Measurements from ENCODE around the gene NPTX2.
"Not testable (repeated sequence)": the region's sequence is repeated elsewhere in the genome, so short reads cannot be mapped to it uniquely, and the experiment has no call there.

Gene NPTX2, protein sequence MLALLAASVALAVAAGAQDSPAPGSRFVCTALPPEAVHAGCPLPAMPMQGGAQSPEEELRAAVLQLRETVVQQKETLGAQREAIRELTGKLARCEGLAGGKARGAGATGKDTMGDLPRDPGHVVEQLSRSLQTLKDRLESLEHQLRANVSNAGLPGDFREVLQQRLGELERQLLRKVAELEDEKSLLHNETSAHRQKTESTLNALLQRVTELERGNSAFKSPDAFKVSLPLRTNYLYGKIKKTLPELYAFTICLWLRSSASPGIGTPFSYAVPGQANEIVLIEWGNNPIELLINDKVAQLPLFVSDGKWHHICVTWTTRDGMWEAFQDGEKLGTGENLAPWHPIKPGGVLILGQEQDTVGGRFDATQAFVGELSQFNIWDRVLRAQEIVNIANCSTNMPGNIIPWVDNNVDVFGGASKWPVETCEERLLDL

GRCh38 chr7:98617051-98617959 is at the start of gene NPTX2:
Gene NPTX2, plus strand, starts transcription at chr7:98617285. Its CDS starts 177 bp downstream, at chr7:98617462.
- DNase-seq = peak; percentile 78

- no peak for DNase-seq
Measured at GRCh38 chr7:98567991-98568390, 49.1 kb upstream of the NPTX2 start.

GRCh38 chr7:98568891-98569290 is 48.2 kb upstream of the NPTX2 start:
- DNase-seq = no peak

GRCh38 chr7:98569691-98570337 is 47.3 kb upstream of the NPTX2 start:
- DNase-seq = no peak

DNA sequence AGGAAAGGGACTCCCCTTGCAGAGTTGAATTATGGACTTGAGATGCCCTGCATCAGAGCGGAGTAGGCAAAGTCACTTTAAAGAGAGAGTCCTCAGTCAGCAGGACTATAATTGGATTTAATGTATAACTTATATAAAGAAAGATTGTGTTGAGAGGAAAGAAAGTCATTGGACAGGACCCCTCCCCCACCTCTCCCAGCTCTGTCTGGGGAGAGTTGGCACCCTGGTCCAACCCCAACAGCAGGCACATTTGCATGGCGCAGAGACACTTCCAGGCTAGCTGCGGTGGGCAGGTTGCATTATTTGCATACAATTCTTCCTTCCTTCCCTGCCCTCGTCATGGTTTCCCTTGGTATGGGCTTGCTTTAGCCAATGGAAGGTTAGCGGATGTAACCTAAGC is 46.1 kb upstream of the NPTX2 start:
- no peak for DNase-seq

DNA sequence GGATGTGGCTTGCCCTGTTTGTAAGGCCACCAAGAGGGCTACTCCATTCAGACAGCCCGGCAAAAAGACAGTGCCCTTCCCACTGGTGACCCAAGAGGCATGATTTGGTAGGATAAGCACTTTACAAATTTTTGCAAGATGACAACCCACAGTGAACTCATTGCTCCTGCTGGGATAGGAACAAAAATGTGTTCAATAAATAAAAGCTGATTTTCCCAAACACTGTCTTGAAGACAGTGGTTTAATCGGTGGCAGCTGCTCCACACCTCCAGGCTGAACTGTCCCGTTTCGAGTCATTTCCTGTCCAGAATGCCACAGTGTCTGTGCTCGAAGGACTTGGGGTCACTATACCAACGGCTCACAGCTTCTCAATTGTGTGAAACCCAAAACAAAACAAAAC is 45.1 kb upstream of the NPTX2 start:
- DNase-seq = no peak

DNA sequence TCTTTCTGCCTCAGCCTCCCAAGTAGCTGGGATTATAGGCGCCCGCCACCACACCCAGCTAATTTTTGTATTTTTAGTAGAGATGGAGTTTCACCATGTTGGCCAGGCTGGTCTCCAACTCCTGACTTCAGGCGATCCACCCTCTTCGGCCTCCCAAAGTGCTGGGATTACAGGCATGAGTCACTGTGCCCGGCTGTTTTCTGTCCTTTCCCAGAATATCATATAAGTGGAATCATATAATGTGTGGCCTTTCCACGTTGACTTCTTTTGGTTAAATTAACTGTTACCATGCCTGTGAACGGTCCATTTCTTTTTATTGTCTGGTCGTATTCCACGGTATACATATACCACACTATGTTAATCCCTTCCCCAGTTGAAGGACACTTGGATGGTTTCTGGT is 44.4 kb upstream of the NPTX2 start:
- DNase-seq = not testable (repeated sequence)

GRCh38 chr7:98573816-98574215 is 43.3 kb upstream of the NPTX2 start:
- DNase-seq = no peak

DNA sequence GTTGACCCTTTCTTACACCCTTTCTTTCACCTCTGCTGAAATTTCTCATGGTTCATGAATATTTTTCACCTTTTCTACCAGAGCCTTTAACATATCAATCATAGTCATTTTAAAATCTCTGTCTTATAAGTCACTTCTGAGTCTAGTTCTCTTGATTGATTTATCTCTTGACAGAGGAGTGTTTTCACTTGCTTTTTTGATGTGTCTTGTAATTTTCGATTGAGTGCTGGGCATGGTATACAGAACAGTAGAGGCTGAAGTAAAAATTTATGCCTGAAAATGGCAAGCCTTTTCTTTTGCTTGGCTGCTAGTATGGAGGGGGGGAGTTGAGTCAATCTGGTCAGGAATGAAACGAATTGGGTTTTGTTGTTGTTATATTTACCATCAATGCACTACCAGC is 41.2 kb upstream of the NPTX2 start:
- DNase-seq = no peak

- DNase-seq = no peak
Measured at GRCh38 chr7:98584830-98585229, 32.3 kb upstream of the NPTX2 start.

- no peak for DNase-seq
Measured at GRCh38 chr7:98591926-98592325, 25.2 kb upstream of the NPTX2 start.

DNA sequence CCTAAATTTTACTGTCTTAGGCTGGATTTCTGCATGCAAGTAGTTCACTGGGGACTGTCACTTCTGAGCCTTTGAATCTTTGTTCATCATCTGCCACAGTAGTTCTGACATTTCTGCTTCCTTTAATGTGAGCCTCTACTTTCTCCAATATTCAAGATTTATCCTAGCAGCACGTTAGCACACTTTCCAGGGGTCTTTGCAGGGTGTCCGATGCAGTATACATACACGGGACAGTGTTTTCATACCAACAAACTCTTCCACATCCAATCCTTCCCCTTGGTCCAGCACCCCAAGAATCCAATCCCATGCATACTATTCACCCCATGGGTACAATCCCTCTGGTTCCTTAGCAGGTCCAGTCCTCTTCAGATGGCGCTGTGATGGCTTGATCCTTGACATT is 22.7 kb upstream of the NPTX2 start:
- DNase-seq = no peak

GRCh38 chr7:98594787-98595186 is 22.3 kb upstream of the NPTX2 start:
- DNase-seq = no peak

DNA sequence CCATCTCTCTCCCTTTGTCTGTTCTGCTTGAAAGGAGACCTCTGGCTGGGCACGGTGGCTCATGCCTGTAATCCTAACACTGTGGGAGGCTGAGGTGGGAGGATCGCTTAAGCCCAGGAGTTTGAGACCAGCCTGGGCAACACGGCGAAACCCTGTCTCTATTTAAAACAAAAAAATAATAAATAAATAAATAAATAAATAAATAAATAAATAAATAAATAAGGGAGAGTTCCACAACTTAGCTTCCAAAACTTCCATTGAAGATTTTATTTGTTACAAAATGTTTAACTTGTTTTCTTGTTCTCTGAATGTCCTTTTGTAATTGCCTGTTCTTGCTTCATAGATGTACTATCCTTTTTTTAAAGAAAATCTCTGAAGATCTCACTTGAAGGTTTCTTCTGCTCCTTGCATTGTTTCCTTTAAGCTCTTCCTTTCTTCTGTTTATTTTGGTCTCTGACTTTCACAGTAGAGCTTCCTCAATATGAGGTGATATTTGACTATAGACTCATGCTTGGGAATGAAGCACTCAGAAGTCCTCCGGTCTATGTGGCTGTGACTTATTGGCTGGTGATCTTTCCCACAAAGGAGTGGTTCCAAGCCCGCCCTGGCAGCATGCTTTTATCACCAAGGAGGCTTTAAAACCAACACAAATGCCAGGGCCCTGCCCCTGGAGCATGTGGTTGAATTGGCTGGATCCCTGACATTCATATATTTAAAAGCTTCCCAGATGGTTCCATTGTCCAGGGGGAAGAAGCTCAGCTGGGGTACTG is 18.1 kb upstream of the NPTX2 start:
- DNase-seq = no peak

- no peak for DNase-seq
Measured at GRCh38 chr7:98599886-98600285, 17.2 kb upstream of the NPTX2 start.

DNA sequence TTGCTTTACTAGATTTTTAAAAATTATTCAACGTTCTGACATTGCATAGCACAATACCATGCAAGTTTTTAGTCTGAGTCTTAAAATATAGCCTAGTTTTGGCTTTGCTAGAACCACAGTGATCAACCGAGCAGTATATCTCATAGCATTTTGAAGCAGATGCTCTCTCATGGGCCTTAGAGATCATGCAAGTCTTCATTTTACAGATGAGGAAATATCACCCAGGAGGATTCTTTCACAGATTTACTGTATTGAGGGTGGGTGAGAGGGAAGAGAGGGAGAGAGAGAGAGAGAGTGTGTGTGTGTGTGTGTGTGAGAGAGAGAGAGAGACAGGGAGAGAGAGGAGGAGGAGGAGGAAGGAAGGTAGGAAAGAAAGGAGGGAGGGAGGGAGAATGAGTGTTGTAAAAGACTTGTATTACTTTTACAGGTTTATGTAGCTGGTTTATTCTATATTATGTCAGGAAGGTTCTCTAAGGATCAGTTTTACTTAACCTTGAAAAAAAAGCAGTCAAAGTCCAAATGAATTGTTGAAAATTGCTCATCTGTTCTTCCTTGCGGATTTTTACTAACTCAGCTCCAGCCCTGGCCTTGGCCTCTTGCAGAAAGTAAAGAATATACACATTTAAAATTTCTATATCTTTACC is 14.2 kb upstream of the NPTX2 start:
- no peak for DNase-seq

- no peak for DNase-seq
Measured at GRCh38 chr7:98603399-98603788, 13.7 kb upstream of the NPTX2 start.

DNA sequence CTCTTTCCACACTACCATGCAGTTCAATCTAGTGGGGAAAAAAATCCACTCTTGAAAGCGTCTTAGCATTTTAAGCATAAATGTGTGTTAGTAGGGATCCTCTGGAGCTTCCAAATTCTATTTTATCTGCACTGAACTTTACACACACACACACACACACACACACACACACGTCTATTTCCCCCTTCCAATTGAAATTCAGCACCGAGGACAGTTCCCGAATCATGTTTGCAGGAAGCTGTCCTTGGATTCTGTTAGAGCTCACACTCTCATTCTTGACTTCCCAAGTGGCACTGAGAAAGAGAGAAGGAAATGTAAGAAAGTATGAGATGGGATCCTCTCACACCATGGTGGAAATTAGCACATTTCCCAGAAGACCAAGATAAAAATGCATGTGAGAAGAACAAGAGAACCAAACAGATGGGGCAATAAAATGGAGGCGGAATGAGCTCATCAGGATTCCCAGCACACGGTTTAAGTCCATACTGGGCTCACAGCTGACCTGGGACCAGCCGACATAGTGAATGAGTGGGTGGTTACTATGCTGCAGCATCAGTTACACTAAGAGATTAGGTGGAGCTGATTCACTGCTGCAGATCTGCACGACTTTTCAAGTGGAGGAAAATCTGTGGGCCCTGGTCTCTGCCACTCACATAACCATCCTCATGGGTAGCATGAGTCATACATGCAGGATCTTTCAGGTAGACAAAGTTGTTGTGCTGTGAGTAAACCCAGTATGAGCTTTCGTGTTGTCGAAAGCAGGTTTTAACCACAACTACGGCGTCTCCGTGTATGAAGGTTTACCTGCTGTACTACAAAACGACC is 3.3 kb upstream of the NPTX2 start:
- DNase-seq = no peak

- DNase-seq = no peak
Measured at GRCh38 chr7:98616381-98617050, 569 bp upstream of the NPTX2 start.

- DNase-seq = no peak
Measured at GRCh38 chr7:98617960-98618418, 904 bp downstream of the NPTX2 start.
